D721Med (cell line): Measurements from ENCODE around the gene CLEC7A.

Experiments used
- DNase-seq: peaks from one replicate; pipeline ENCODE4 v3.0.0; 2011; ENCODE audit warnings: low spot score; ENCODE audit not compliant: insufficient read length
- FAIRE-seq: peaks from 2 replicates; lab custom pipeline; 2011; peaks lifted over from hg19 to GRCh38; lab: Jason Lieb, UNC
- TF ChIP-seq, protein P1 (sequence below): IDR thresholded peaks from 2 replicates; pipeline ENCODE4 v1.5.1; 2012; ENCODE audit warnings: mild to moderate bottlenecking, control low read depth; ENCODE audit not compliant: insufficient read depth; ENCODE audit errors: missing control alignments

CLEC7A gene

DNA sequence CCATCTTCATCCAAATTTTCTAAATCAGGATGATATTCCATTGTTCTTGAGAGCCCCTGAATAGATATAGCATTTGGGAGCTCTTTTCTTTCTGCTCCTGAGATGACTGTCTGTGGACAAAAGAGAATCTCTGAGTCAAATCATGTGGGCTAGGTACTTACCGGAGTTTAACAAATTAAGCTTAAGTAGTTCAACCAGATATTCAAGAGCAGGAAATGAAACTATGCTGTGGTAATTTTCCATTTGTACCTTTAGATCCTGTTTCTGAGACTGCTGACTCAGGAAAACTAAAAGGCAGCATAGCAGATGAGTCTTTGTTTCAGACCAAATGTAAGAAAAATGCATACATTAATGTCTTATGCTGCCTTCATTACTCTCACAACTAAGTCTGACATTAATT, at the start of gene CLEC7A:
Gene CLEC7A, minus strand, starts transcription at position 158 of the 400 bp plus-strand sequence. Its CDS starts 117 bp downstream, at position 41.
- FAIRE-seq = no peak

GRCh38 chr12:10179776-10180181, 49.8 kb upstream of the CLEC7A start:
- DNase-seq (no peak), FAIRE-seq (no peak)
- TF ChIP-seq, protein P1, sequence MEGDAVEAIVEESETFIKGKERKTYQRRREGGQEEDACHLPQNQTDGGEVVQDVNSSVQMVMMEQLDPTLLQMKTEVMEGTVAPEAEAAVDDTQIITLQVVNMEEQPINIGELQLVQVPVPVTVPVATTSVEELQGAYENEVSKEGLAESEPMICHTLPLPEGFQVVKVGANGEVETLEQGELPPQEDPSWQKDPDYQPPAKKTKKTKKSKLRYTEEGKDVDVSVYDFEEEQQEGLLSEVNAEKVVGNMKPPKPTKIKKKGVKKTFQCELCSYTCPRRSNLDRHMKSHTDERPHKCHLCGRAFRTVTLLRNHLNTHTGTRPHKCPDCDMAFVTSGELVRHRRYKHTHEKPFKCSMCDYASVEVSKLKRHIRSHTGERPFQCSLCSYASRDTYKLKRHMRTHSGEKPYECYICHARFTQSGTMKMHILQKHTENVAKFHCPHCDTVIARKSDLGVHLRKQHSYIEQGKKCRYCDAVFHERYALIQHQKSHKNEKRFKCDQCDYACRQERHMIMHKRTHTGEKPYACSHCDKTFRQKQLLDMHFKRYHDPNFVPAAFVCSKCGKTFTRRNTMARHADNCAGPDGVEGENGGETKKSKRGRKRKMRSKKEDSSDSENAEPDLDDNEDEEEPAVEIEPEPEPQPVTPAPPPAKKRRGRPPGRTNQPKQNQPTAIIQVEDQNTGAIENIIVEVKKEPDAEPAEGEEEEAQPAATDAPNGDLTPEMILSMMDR = no peak

More for the DNA sequence above, at the start of gene CLEC7A:
- DNase-seq = no peak
- TF ChIP-seq, protein P1 = no peak

DNA sequence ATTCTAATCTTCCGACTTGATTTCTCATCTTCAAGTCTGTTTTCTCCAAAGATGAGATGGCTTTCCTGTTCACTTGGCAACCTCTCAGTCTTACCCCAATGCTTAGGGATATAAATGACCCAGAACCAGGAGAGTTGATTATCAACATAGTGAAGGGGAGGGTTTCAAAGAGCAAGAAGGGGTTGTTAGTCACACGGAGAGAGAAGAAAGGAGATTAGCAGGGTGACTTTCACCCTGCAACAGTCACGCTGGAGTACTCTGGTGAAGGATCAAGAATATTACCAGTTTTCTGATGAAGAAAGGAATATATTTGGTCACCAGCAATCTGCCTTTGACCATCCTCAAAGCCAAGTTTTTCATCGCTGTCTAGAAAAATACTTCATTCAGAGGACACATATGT, 48.8 kb upstream of the CLEC7A start, which contains the start of gene TMEM52B:
Gene TMEM52B, plus strand, starts transcription at position 212 of the 400 bp plus-strand sequence. CDS start 543 bp downstream, outside the sequence.
- no peak for DNase-seq
- TF ChIP-seq, protein P1 = no peak
- FAIRE-seq = no peak

GRCh38 chr12:10175846-10176636, 46.0 kb upstream of the CLEC7A start:
- FAIRE-seq (no peak), DNase-seq (no peak)
- TF ChIP-seq, protein P1 = no peak

GRCh38 chr12:10174986-10175614, 45.1 kb upstream of the CLEC7A start:
- DNase-seq = no peak
- TF ChIP-seq, protein P1 = no peak
- no peak for FAIRE-seq

DNA sequence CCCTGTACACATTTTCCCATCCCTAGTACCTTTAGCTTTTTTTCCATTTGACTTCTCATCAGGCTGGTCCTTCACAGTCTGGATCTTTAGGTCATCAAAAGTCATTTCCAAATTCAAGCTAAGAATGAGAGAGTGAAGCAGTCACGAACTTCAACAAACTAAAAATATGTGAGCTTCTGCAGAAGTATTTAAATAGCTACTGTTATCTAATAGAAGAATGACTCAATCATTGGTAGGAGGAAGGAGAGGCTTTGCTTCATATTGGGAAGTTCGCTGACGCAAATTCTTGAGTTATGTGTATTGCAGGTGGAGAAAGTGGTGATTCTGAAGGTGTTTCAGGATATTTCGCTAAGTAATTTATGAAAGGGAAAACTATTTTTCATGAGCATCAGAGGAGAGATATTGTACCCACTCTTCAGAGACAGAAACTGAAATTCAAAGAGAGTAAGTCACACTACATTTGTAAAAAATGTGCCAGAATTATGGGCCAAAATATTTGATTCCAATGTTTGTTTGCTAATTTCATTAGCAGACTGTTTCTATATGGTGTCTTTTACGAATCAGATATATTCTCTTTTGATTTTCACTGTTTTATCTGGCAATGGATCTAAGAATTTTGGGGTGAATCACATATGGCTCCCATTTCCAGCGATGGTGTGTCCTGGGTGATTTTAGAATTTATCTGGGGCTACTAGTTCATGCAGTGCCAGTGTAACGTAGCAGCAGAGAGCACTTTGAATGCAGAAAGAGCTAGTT, 42.2 kb upstream of the CLEC7A start, which contains the start of gene OLR1:
Gene OLR1, minus strand, starts transcription at position 160 of the 756 bp plus-strand sequence. Its CDS starts 55 bp downstream, at position 105.
- DNase-seq = no peak
- TF ChIP-seq, protein P1 = no peak
- no peak for FAIRE-seq
